Measurements from ENCODE around the gene CNOT9. TPM values are rescaled to one million over a fixed set of nuclear protein-coding genes. Genes with fewer than 3 reads are reported as not detected.

Gene CNOT9
- total and polyA plus RNA-seq, 2 of the 13 experiments (the other 11 are each of a cell fraction or from before 2014, with no cell fraction given), result 82.6 to 92.4 TPM

DNA sequence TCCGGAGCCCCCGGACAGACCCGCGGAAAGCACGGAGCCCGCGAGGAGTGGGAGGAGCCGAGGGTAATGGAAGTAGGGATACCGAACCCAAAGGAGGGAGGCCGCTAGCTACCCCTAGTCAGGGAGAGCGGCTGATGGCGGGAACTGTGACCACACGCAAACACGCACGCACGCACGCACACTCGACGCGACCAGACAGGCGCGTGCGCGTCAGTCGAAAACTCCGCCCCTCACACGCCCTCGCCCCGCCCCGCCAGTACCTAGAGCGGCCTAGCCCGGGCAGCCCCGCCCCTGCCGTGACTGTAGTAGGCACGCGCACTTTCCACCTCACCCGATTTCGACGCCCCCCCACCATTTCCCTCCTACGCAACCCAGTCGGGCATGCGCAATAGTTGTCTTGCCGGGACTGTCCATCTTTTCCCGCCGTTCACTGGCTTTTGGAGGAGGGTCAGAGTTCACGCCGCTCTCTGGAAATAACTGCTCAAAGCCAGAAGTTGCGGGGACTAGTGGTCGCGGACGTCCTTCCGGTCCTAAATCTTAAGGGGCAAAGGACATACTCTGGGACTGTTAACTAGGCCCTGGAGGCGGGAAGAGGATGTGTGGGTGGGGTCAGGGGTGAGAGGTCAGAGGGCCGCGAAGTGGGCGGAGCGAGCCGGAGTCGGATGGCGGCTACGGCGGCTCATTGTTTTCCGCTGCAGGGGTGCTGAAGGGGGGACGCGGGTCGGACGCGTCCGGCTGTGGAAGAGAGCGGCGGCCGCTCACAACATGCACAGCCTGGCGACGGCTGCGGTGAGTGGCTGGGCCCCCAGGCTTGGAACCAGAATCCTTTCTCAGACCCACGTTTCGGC, at the start of gene CNOT9, which contains the start of gene USP37 (continued):
- TF ChIP-seq, protein P1, sequence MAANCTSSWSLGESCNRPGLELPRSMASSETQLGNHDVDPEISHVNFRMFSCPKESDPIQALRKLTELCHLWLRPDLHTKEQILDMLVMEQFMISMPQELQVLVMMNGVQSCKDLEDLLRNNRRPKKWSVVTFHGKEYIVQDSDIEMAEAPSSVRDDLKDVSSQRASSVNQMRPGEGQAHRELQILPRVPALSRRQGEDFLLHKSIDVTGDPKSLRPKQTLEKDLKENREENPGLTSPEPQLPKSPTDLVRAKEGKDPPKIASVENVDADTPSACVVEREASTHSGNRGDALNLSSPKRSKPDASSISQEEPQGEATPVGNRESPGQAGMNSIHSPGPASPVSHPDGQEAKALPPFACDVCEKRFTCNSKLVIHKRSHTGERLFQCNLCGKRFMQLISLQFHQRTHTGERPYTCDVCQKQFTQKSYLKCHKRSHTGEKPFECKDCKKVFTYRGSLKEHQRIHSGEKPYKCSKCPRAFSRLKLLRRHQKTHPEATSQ (CRISPR knock-in tag; IDR thresholded peaks at IDR 0.05; ENCODE audit: borderline replicate concordance), result peak; percentile 95; the same call in 1 of the 2 replicates
- TF ChIP-seq, protein P2, sequence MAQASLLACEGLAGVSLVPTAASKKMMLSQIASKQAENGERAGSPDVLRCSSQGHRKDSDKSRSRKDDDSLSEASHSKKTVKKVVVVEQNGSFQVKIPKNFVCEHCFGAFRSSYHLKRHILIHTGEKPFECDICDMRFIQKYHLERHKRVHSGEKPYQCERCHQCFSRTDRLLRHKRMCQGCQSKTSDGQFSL (CRISPR knock-in tag; IDR thresholded peaks at IDR 0.05), result peak; percentile 93
- TF ChIP-seq FIP1L1 (IDR thresholded peaks at IDR 0.05; ENCODE audit: borderline replicate concordance, insufficient read depth, low read depth, low read length), result peak; percentile 39; the same call in 1 of the 2 replicates
- TF ChIP-seq ZSCAN25 (CRISPR knock-in tag; IDR thresholded peaks at IDR 0.05), result peak; percentile 100
- peak; percentile 91 for TF ChIP-seq ZSCAN22 (CRISPR knock-in tag; IDR thresholded peaks at IDR 0.05)
- TF ChIP-seq KDM5A (IDR thresholded peaks at IDR 0.05; ENCODE audit: borderline replicate concordance, low read length), result peak; percentile 87; the same call in 1 of the 2 replicates
- TF ChIP-seq ZNF382 (CRISPR knock-in tag; IDR thresholded peaks at IDR 0.05; ENCODE audit: borderline replicate concordance), result no peak
- TF ChIP-seq, protein P3, sequence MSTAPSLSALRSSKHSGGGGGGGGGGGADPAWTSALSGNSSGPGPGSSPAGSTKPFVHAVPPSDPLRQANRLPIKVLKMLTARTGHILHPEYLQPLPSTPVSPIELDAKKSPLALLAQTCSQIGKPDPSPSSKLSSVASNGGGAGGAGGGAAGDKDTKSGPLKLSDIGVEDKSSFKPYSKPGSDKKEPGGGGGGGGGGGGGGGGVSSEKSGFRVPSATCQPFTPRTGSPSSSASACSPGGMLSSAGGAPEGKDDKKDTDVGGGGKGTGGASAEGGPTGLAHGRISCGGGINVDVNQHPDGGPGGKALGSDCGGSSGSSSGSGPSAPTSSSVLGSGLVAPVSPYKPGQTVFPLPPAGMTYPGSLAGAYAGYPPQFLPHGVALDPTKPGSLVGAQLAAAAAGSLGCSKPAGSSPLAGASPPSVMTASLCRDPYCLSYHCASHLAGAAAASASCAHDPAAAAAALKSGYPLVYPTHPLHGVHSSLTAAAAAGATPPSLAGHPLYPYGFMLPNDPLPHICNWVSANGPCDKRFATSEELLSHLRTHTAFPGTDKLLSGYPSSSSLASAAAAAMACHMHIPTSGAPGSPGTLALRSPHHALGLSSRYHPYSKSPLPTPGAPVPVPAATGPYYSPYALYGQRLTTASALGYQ (CRISPR knock-in tag; IDR thresholded peaks at IDR 0.05), result peak; percentile 38; the same call in 1 of the 2 replicates
- TF ChIP-seq NFE2L2 (IDR thresholded peaks at IDR 0.05; ENCODE audit: low read length), result no peak
- no peak for TF ChIP-seq ZNF260 (CRISPR knock-in tag; IDR thresholded peaks at IDR 0.05; ENCODE audit: borderline replicate concordance, low read depth)
- TF ChIP-seq, protein P4, sequence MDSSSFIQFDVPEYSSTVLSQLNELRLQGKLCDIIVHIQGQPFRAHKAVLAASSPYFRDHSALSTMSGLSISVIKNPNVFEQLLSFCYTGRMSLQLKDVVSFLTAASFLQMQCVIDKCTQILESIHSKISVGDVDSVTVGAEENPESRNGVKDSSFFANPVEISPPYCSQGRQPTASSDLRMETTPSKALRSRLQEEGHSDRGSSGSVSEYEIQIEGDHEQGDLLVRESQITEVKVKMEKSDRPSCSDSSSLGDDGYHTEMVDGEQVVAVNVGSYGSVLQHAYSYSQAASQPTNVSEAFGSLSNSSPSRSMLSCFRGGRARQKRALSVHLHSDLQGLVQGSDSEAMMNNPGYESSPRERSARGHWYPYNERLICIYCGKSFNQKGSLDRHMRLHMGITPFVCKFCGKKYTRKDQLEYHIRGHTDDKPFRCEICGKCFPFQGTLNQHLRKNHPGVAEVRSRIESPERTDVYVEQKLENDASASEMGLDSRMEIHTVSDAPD (CRISPR knock-in tag; IDR thresholded peaks at IDR 0.05), result peak; percentile 78
- TF ChIP-seq FOXJ3 (CRISPR knock-in tag; IDR thresholded peaks at IDR 0.05; ENCODE audit: borderline replicate concordance), result no peak; the same call in none of the 2 replicates
- peak; percentile 34; the same call in 1 of the 2 replicates for TF ChIP-seq ZNF121 (CRISPR knock-in tag; IDR thresholded peaks at IDR 0.05)
- peak; percentile 84; the same call in 1 of the 2 replicates for TF ChIP-seq BRD4 (CRISPR knock-in tag; IDR thresholded peaks at IDR 0.05)
- peak; percentile 71; the same call in 1 of the 2 replicates for TF ChIP-seq REXO4 (CRISPR knock-in tag; IDR thresholded peaks at IDR 0.05; ENCODE audit: borderline replicate concordance)
- TF ChIP-seq FOXC1 (CRISPR knock-in tag; IDR thresholded peaks at IDR 0.05; ENCODE audit: borderline replicate concordance), result peak; percentile 93
- TF ChIP-seq ZNF674 (CRISPR knock-in tag; IDR thresholded peaks at IDR 0.05; ENCODE audit: low read depth), result peak; percentile 24; the same call in 1 of the 2 replicates
- peak; percentile 7; the same call in 1 of the 2 replicates for TF ChIP-seq FOXM1 (CRISPR knock-in tag; IDR thresholded peaks at IDR 0.05)
- peak; percentile 38 for TF ChIP-seq PPARG (CRISPR knock-in tag; conservative IDR thresholded peaks at IDR 0.05)
- TF ChIP-seq ZNF788 (CRISPR knock-in tag; IDR thresholded peaks at IDR 0.05; ENCODE audit: borderline replicate concordance), result peak; percentile 97; the same call in 1 of the 2 replicates
- no peak for TF ChIP-seq NR3C1 (CRISPR knock-in tag; IDR thresholded peaks at IDR 0.05)

All from HepG2 (cell line).